ENCODE data around the gene TFAP2E.

DNA sequence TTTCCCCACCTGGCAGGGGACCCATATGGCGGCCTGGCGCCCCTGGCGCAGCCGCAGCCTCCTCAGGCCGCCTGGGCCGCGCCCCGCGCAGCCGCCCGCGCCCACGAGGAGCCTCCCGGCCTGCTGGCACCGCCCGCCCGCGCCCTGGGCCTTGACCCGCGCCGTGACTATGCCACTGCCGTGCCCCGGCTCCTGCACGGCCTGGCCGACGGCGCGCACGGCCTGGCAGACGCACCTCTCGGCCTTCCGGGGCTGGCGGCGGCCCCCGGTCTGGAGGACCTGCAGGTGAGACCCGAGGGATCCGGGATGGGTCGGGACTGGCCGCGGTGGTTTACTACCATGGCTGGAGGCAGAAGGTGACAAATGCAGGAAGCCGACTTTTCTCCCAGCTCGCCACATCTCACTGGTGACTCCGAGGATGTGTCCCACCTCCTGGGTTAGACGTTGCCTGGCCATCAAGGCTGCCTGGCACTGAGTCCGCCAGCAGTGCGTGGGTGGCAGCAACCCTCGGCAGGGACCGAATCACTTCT is 1.1 kb downstream of the TFAP2E start:
- TF ChIP-seq, protein P1, sequence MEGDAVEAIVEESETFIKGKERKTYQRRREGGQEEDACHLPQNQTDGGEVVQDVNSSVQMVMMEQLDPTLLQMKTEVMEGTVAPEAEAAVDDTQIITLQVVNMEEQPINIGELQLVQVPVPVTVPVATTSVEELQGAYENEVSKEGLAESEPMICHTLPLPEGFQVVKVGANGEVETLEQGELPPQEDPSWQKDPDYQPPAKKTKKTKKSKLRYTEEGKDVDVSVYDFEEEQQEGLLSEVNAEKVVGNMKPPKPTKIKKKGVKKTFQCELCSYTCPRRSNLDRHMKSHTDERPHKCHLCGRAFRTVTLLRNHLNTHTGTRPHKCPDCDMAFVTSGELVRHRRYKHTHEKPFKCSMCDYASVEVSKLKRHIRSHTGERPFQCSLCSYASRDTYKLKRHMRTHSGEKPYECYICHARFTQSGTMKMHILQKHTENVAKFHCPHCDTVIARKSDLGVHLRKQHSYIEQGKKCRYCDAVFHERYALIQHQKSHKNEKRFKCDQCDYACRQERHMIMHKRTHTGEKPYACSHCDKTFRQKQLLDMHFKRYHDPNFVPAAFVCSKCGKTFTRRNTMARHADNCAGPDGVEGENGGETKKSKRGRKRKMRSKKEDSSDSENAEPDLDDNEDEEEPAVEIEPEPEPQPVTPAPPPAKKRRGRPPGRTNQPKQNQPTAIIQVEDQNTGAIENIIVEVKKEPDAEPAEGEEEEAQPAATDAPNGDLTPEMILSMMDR (IDR thresholded peaks at IDR 0.05; ENCODE audit: poor library complexity) = no peak
- TF ChIP-seq EZH2 (IDR thresholded peaks at IDR 0.05; ENCODE audit: borderline replicate concordance) = peak; percentile 56
